Islet of Langerhans (tissue), 1 donor: Measurements from ENCODE around the gene SLC12A5.

Source experiments
- FAIRE-seq: peaks from one replicate; lab custom pipeline; 2011; peaks lifted over from hg19 to GRCh38; lab: Jason Lieb, UNC

Gene SLC12A5

GRCh38 chr20:46006964-46007363, 22.1 kb upstream of the SLC12A5 start:
- FAIRE-seq: no peak

- no peak for FAIRE-seq
These were observed 21.3 kb upstream of the SLC12A5 start for GRCh38 chr20:46007671-46008070.

GRCh38 chr20:46009816-46010215, 19.2 kb upstream of the SLC12A5 start:
- no peak for FAIRE-seq

GRCh38 chr20:46010491-46011391, 18.3 kb upstream of the SLC12A5 start:
- FAIRE-seq: no peak

GRCh38 chr20:46011631-46012482, 17.2 kb upstream of the SLC12A5 start:
- no peak for FAIRE-seq

- FAIRE-seq: no peak
These were observed 16.1 kb upstream of the SLC12A5 start for GRCh38 chr20:46012921-46013320.

- FAIRE-seq: no peak
These were observed 15.6 kb upstream of the SLC12A5 start for GRCh38 chr20:46013322-46013828.

- no peak for FAIRE-seq
These were observed 15.0 kb upstream of the SLC12A5 start for GRCh38 chr20:46013829-46014516.

- FAIRE-seq: no peak
These were observed 14.3 kb upstream of the SLC12A5 start for GRCh38 chr20:46014517-46015396.

GRCh38 chr20:46017272-46017671, 11.7 kb upstream of the SLC12A5 start:
- FAIRE-seq: no peak

- no peak for FAIRE-seq
These were observed 10.9 kb upstream of the SLC12A5 start for GRCh38 chr20:46018112-46018511.

GRCh38 chr20:46018611-46019010, 10.4 kb upstream of the SLC12A5 start:
- FAIRE-seq: no peak

- no peak for FAIRE-seq
These were observed 8.5 kb upstream of the SLC12A5 start for GRCh38 chr20:46020555-46020954.

- FAIRE-seq: no peak
These were observed 7.4 kb upstream of the SLC12A5 start for GRCh38 chr20:46021361-46022359.

- FAIRE-seq: no peak
These were observed 6.4 kb upstream of the SLC12A5 start for GRCh38 chr20:46022411-46023147.

- FAIRE-seq: no peak
These were observed 5.9 kb upstream of the SLC12A5 start for GRCh38 chr20:46023148-46023484.

GRCh38 chr20:46023999-46024398, 5.0 kb upstream of the SLC12A5 start:
- no peak for FAIRE-seq

- FAIRE-seq: no peak
These were observed 3.6 kb upstream of the SLC12A5 start for GRCh38 chr20:46025376-46025783.

- FAIRE-seq: no peak
These were observed 1.7 kb upstream of the SLC12A5 start for GRCh38 chr20:46027245-46027853.
